Neural cell (in vitro differentiated cells): ENCODE measurements around the gene GPLD1. TPM values are rescaled to one million over a fixed set of nuclear protein-coding genes. Genes with fewer than 3 reads are reported as not detected.

Experiments used
- H2AFZ ChIP-seq: fragments of 200-600, 300-800 bp; sonication (generic), shearing (Covaris generic); 2 replicates; pipeline ENCODE4 v1.6.0; 2014; ENCODE audit warnings: low read depth, mild to moderate bottlenecking, antibody characterized with exemption, low read length, moderate library complexity
- H3F3A ChIP-seq: fragments of 200-600 bp; shearing (Covaris generic); 2 replicates; pipeline ENCODE4 v1.6.1; 2016; ENCODE audit warnings: mild to moderate bottlenecking, moderate library complexity, mixed read lengths, antibody characterized with exemption, low read length; ENCODE audit not compliant: insufficient read depth, poor library complexity, severe bottlenecking
- H3K27ac ChIP-seq: fragments of 200-600, 300-800 bp; sonication (generic), shearing (Covaris generic); 2 replicates; pipeline ENCODE4 v1.5.1; 2014; ENCODE audit warnings: mild to moderate bottlenecking, low read length, moderate library complexity
- H3K27me3 ChIP-seq: fragments of 300-800, 200-600 bp; sonication (generic), shearing (Covaris generic); 2 replicates; pipeline ENCODE4 v1.6.0; 2014; ENCODE audit warnings: mild to moderate bottlenecking, low read depth, low read length, moderate library complexity; ENCODE audit not compliant: insufficient read depth
- H3K36me3 ChIP-seq: fragments of 300-800, 200-600 bp; sonication (generic), shearing (Covaris generic); 2 replicates; pipeline ENCODE4 v1.5.1; 2014; ENCODE audit warnings: mild to moderate bottlenecking, antibody characterized with exemption, low read length, moderate library complexity; ENCODE audit not compliant: insufficient read depth
- H3K4me2 ChIP-seq: fragments of 300-800, 200-600 bp; sonication (generic), shearing (Covaris generic); 2 replicates; pipeline ENCODE4 v1.6.0; 2014; ENCODE audit warnings: mild to moderate bottlenecking, low read length
- H3K4me3 ChIP-seq: fragments of 300-800, 200-600 bp; sonication (generic), shearing (Covaris generic); 2 replicates; pipeline ENCODE4 v1.5.1; 2014; ENCODE audit warnings: mild to moderate bottlenecking, low read length, moderate library complexity
- H3K79me2 ChIP-seq: fragments of 200-600 bp; shearing (Covaris generic); replicated peaks from 2 replicates; pipeline ENCODE4 v1.6.0; 2014; ENCODE audit warnings: mild to moderate bottlenecking, low read length, moderate library complexity; ENCODE audit not compliant: insufficient read depth
- H3K9ac ChIP-seq: fragments of 300-800, 200-600 bp; sonication (generic), shearing (Covaris generic); 2 replicates; pipeline ENCODE4 v1.6.1; 2016; ENCODE audit warnings: mild to moderate bottlenecking, low read length, mixed read lengths
- H3K9me2 ChIP-seq: fragments of 200-600 bp; shearing (Covaris generic); 2 replicates; pipeline ENCODE4 v1.6.1; 2016; ENCODE audit warnings: mild to moderate bottlenecking, low read length, mixed read lengths; ENCODE audit not compliant: insufficient read depth
- H3K9me3 ChIP-seq: fragments of 200-600, 300-800 bp; sonication (generic), shearing (Covaris generic); 2 replicates; pipeline ENCODE4 v1.6.1; 2016; ENCODE audit warnings: mild to moderate bottlenecking, mixed run types, low read length, moderate library complexity, mixed read lengths
- H4K20me1 ChIP-seq: fragments of 200-600 bp; shearing (Covaris generic); 2 replicates; pipeline ENCODE4 v1.6.1; 2016; ENCODE audit warnings: mild to moderate bottlenecking, mixed run types; ENCODE audit not compliant: insufficient read depth
- CTCF ChIP-seq: fragments of 450-650 bp; IDR thresholded peaks from 2 replicates; pipeline ENCODE4 v1.5.1; 2014; ENCODE audit warnings: antibody characterized with exemption, mild to moderate bottlenecking, moderate library complexity; ENCODE audit not compliant: poor library complexity, severe bottlenecking
- EP300 ChIP-seq: fragments of 450-650 bp; conservative IDR thresholded peaks from 2 replicates; pipeline ENCODE4 v1.6.1; 2014; ENCODE audit warnings: antibody characterized with exemption, mild to moderate bottlenecking, moderate library complexity; ENCODE audit not compliant: poor library complexity, severe bottlenecking
- EZH2 ChIP-seq: fragments of 200-600, 300-800 bp; shearing (Covaris generic), sonication (generic); IDR thresholded peaks from 2 replicates; pipeline ENCODE4 v1.6.1; 2014; ENCODE audit warnings: antibody characterized with exemption, low read length, borderline replicate concordance, mild to moderate bottlenecking; ENCODE audit not compliant: insufficient read depth, poor library complexity, severe bottlenecking
- MXI1 ChIP-seq: fragments of 450-650 bp; conservative IDR thresholded peaks from 2 replicates; pipeline ENCODE4 v1.6.1; 2014; ENCODE audit warnings: antibody characterized with exemption, mild to moderate bottlenecking; ENCODE audit not compliant: poor library complexity, severe bottlenecking
- POLR2AphosphoS5 ChIP-seq: IDR thresholded peaks from 2 replicates; pipeline ENCODE4 v1.6.1; 2012
- RAD21 ChIP-seq: fragments of 450-650 bp; conservative IDR thresholded peaks from 2 replicates; pipeline ENCODE4 v1.6.1; 2014; ENCODE audit warnings: antibody characterized with exemption, mild to moderate bottlenecking, moderate library complexity
- SMC3 ChIP-seq: fragments of 450-650 bp; conservative IDR thresholded peaks from 2 replicates; pipeline ENCODE4 v1.6.1; 2014; ENCODE audit warnings: antibody characterized with exemption, mild to moderate bottlenecking, moderate library complexity; ENCODE audit not compliant: poor library complexity
- TAF1 ChIP-seq: IDR thresholded peaks from 2 replicates; pipeline ENCODE4 v1.6.1; 2012; ENCODE audit warnings: low read depth
- polyA plus RNA-seq: library from polyadenylated mRNA; depleted of rRNA; stranded (reverse); fragments of >200 nt; gene quantifications from 2 replicates; pipeline ENCODE4 v1.2.3, GENCODE V29; 2014
- TF ChIP-seq, protein P1 (sequence below): IDR thresholded peaks from 2 replicates; pipeline ENCODE4 v1.6.1; 2012; ENCODE audit warnings: borderline replicate concordance

Gene GPLD1
- polyA plus RNA-seq, 1 donor from 2014 or later = 11.0 TPM

GRCh38 chr6:24490948-24491347 is 1.6 kb upstream of the GPLD1 start:
- H3K36me3 ChIP-seq = no peaks in the 10 kb centered on the region
- H3K9me3 ChIP-seq = no peaks in the 10 kb centered on the region
- no peak overlapping the region for H2AFZ ChIP-seq
- H3K27ac ChIP-seq = no peak overlapping the region
- no peak overlapping the region for H3K4me3 ChIP-seq
- H3F3A ChIP-seq = no peaks in the 10 kb centered on the region
- no peaks in the 10 kb centered on the region for H3K79me2 ChIP-seq
- H4K20me1 ChIP-seq = no peaks in the 10 kb centered on the region
- H3K9ac ChIP-seq = no peak overlapping the region
- H3K27me3 ChIP-seq = no peaks in the 10 kb centered on the region
- H3K9me2 ChIP-seq = no peaks in the 10 kb centered on the region
- H3K4me2 ChIP-seq = no peak overlapping the region
- TF ChIP-seq, protein P1, sequence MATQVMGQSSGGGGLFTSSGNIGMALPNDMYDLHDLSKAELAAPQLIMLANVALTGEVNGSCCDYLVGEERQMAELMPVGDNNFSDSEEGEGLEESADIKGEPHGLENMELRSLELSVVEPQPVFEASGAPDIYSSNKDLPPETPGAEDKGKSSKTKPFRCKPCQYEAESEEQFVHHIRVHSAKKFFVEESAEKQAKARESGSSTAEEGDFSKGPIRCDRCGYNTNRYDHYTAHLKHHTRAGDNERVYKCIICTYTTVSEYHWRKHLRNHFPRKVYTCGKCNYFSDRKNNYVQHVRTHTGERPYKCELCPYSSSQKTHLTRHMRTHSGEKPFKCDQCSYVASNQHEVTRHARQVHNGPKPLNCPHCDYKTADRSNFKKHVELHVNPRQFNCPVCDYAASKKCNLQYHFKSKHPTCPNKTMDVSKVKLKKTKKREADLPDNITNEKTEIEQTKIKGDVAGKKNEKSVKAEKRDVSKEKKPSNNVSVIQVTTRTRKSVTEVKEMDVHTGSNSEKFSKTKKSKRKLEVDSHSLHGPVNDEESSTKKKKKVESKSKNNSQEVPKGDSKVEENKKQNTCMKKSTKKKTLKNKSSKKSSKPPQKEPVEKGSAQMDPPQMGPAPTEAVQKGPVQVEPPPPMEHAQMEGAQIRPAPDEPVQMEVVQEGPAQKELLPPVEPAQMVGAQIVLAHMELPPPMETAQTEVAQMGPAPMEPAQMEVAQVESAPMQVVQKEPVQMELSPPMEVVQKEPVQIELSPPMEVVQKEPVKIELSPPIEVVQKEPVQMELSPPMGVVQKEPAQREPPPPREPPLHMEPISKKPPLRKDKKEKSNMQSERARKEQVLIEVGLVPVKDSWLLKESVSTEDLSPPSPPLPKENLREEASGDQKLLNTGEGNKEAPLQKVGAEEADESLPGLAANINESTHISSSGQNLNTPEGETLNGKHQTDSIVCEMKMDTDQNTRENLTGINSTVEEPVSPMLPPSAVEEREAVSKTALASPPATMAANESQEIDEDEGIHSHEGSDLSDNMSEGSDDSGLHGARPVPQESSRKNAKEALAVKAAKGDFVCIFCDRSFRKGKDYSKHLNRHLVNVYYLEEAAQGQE = no peak
- TF ChIP-seq EP300 (no peak), MXI1 (no peak), EZH2 (no peak), TAF1 (no peak), POLR2AphosphoS5 (no peak), SMC3 (no peak), CTCF (no peak), RAD21 (no peak)

GRCh38 chr6:24489881-24490280 is 503 bp upstream of the GPLD1 start:
- Histone ChIP-seq H3K27ac (no peak overlapping the region), H3K9me2 (no peaks in the 10 kb centered on the region), H3K4me2 (no peak overlapping the region), H3K4me3 (no peak overlapping the region), H3K79me2 (no peaks in the 10 kb centered on the region), H3K9me3 (no peaks in the 10 kb centered on the region), H3K27me3 (no peaks in the 10 kb centered on the region), H3F3A (no peaks in the 10 kb centered on the region), H4K20me1 (no peaks in the 10 kb centered on the region), H3K36me3 (no peaks in the 10 kb centered on the region), H3K9ac (no peak overlapping the region), H2AFZ (no peak overlapping the region)
- TF ChIP-seq, protein P1 = no peak
- TF ChIP-seq POLR2AphosphoS5 (no peak), EZH2 (no peak), EP300 (no peak), MXI1 (no peak), RAD21 (no peak), CTCF (no peak), SMC3 (no peak)
